Thyroid gland (tissue), 4 donors: ENCODE results near the gene PRKG2. TPM values are rescaled to one million over a fixed set of nuclear protein-coding genes. Genes with fewer than 3 reads are reported as not detected.

Experiments
- DNase-seq, 2 donors: peaks; one replicate each; pipeline ENCODE4 v3.0.0-alpha.2; 2019
- H3K27ac ChIP-seq, 3 donors: fragments of 200-600 bp; sonication (generic); 1 replicate in 2 of 3; 2 replicates in 1 of 3; pipeline ENCODE4 v1.5.1; 2016 to 2019; ENCODE audit warnings: mild to moderate bottlenecking in 1 of 3, moderate library complexity in 1 of 3
- H3K27me3 ChIP-seq: fragments of 200-600 bp; sonication (generic); one replicate; pipeline ENCODE4 v1.5.1; 2019
- H3K36me3 ChIP-seq, 2 donors: fragments of 200-600 bp; sonication (generic); one replicate each; pipeline ENCODE4 v1.5.1; 2016 to 2019
- H3K4me1 ChIP-seq, 2 donors: fragments of 200-600 bp; sonication (generic); one replicate each; pipeline ENCODE4 v1.5.1; 2017 to 2019
- H3K4me3 ChIP-seq, 3 donors: fragments of 200-600 bp; sonication (generic); replicated peaks in 1 of 3; 1 replicate in 2 of 3; 2 replicates in 1 of 3; pipeline ENCODE4 v1.5.1; 2016; ENCODE audit warnings: mild to moderate bottlenecking in 1 of 3
- H3K9me3 ChIP-seq: fragments of 200-600 bp; sonication (generic); one replicate; pipeline ENCODE4 v1.5.1; 2017
- POLR2A ChIP-seq, 2 donors: fragments of 450-650 bp; IDR thresholded peaks; one replicate each; pipeline ENCODE4 v1.6.1; 2017; ENCODE audit warnings: antibody characterized with exemption in 2 of 2, mild to moderate bottlenecking in 2 of 2, moderate library complexity in 1 of 2
- WGBS, 2 donors: methylation state at CpG; one replicate each; pipeline ENCODE4 v1.1.5; 2017; 5-methylcytosine and 5-hydroxymethylcytosine counted together
- intact Hi-C: fragments of 100-400 bp; cut with DNase I; formaldehyde crosslinking; loops from one replicate; pipeline ENCODE4 v1.15.1; 2023
- total RNA-seq, 4 donors: library from RNA; depleted of rRNA; stranded (reverse); fragments of >200 nt; gene quantifications; one replicate each; pipeline ENCODE4 v1.2.3, GENCODE V29; 2016
- TF ChIP-seq, protein P1 (sequence below), 6 experiments: fragments of 200-600 bp in 3 of 6; fragments of 450-650 bp in 3 of 6; sonication (generic) in 3 of 6; IDR thresholded peaks; one replicate each; pipeline ENCODE4 v1.5.1; 2016 to 2019; ENCODE audit warnings: antibody characterized with exemption in 6 of 6, mild to moderate bottlenecking in 2 of 6, inconsistent platforms in 1 of 6, moderate library complexity in 1 of 6

The PRKG2 gene
- total RNA-seq, 4 donors from 2014 or later = 0.21 to 1.2 (median 0.54) TPM; not detected in 1

GRCh38 chr4:81148576-81148975 is 66.4 kb downstream of the PRKG2 start:
- WGBS, 2 donors = 82 to 83% methylated on average over 6 of the region's 6 CpGs
- no peak overlapping the region for H3K4me3 ChIP-seq
- no peak for DNase-seq
- no peaks in the 10 kb centered on the region for H3K4me1 ChIP-seq
- H3K9me3 ChIP-seq = no peaks in the 10 kb centered on the region
- intact Hi-C loops = no loop called here
- H3K27me3 ChIP-seq = no peaks in the 10 kb centered on the region
- no peak overlapping the region for H3K27ac ChIP-seq
- TF ChIP-seq, protein P1, sequence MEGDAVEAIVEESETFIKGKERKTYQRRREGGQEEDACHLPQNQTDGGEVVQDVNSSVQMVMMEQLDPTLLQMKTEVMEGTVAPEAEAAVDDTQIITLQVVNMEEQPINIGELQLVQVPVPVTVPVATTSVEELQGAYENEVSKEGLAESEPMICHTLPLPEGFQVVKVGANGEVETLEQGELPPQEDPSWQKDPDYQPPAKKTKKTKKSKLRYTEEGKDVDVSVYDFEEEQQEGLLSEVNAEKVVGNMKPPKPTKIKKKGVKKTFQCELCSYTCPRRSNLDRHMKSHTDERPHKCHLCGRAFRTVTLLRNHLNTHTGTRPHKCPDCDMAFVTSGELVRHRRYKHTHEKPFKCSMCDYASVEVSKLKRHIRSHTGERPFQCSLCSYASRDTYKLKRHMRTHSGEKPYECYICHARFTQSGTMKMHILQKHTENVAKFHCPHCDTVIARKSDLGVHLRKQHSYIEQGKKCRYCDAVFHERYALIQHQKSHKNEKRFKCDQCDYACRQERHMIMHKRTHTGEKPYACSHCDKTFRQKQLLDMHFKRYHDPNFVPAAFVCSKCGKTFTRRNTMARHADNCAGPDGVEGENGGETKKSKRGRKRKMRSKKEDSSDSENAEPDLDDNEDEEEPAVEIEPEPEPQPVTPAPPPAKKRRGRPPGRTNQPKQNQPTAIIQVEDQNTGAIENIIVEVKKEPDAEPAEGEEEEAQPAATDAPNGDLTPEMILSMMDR (IDR thresholded peaks at IDR 0.05) = no peak
- TF ChIP-seq POLR2A (IDR thresholded peaks at IDR 0.05) = no peak
- H3K36me3 ChIP-seq = no peaks in the 10 kb centered on the region

GRCh38 chr4:81146466-81146865 is 68.6 kb downstream of the PRKG2 start:
- intact Hi-C loops = no loop called here
- no peaks in the 10 kb centered on the region for H3K27me3 ChIP-seq
- no peaks in the 10 kb centered on the region for H3K36me3 ChIP-seq
- no peak overlapping the region for H3K4me3 ChIP-seq
- no peak overlapping the region for H3K27ac ChIP-seq
- H3K9me3 ChIP-seq = no peaks in the 10 kb centered on the region
- TF ChIP-seq POLR2A (IDR thresholded peaks at IDR 0.05) = no peak
- TF ChIP-seq, protein P1 (IDR thresholded peaks at IDR 0.05) = no peak
- H3K4me1 ChIP-seq = no peaks in the 10 kb centered on the region
- DNase-seq = no peak

- H3K36me3 ChIP-seq = no peaks in the 10 kb centered on the region
- TF ChIP-seq, protein P1 (IDR thresholded peaks at IDR 0.05) = no peak
- TF ChIP-seq POLR2A (IDR thresholded peaks at IDR 0.05) = no peak
- intact Hi-C loops = no loop called here
Observed at GRCh38 chr4:81143183-81143582, 71.8 kb downstream of the PRKG2 start.

DNA sequence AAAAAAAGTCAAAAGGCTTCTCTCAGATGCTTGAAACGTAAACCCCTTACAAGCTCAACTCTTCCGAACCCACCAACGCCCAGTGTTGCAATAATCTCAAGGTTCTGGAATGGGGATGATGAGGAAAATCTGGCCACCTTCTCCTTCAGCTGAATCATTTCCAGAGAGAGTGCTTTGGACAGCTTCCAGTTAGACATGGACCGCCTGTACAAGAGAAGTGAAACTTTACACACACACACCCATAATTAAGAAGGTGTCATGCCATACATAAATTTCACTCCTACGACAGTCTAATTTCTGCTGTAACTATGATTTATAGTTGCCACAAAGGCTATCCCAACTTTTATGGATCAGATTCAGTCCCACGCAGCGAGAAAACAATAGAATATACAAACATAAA is 72.3 kb downstream of the PRKG2 start:
- TF ChIP-seq, protein P1 (IDR thresholded peaks at IDR 0.05) = no peak
- no peak for TF ChIP-seq POLR2A (IDR thresholded peaks at IDR 0.05)
- WGBS, 2 donors = 68 to 80% methylated on average over 7 of the region's 7 CpGs
- intact Hi-C loops = no loop called here
- Histone ChIP-seq H3K27ac (no peak overlapping the region), H3K27me3 (no peaks in the 10 kb centered on the region), H3K36me3 (no peaks in the 10 kb centered on the region), H3K4me3 (no peak overlapping the region), H3K4me1 (no peaks in the 10 kb centered on the region), H3K9me3 (no peaks in the 10 kb centered on the region)
- no peak for DNase-seq

More at GRCh38 chr4:81143183-81143582, 71.8 kb downstream of the PRKG2 start:
- 70 to 82% methylated on average over 2 of the region's 2 CpGs for WGBS, 2 donors
- no peak for DNase-seq
- H3K27ac ChIP-seq = no peak overlapping the region
- no peaks in the 10 kb centered on the region for H3K27me3 ChIP-seq
- no peak overlapping the region for H3K4me3 ChIP-seq
- no peaks in the 10 kb centered on the region for H3K9me3 ChIP-seq
- H3K4me1 ChIP-seq = no peaks in the 10 kb centered on the region

DNA sequence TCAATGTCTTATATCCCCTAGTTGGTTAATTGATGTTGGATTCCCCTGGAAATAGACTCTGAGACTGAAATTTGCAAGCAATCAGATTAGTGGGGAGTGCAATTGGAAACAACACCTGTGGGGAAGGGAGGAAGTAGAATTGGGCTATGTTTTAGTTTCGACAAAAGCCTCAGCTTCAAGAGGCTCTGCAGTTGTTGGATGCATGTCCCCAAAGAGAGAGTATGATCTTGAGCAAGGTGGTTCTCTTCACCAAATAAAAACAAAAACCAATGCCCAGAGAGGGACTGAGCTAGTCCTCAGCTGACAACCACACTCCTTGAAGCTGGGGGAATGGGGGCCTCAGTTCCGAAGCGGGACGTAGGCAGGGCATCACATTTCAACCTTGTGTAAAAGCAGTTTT is 77.1 kb downstream of the PRKG2 start:
- Histone ChIP-seq H3K36me3 (no peaks in the 10 kb centered on the region), H3K27ac (no peak overlapping the region), H3K9me3 (no peaks in the 10 kb centered on the region), H3K27me3 (no peaks in the 10 kb centered on the region), H3K4me3 (no peak overlapping the region), H3K4me1 (no peaks in the 10 kb centered on the region)
- no peak for DNase-seq
- intact Hi-C loops = no loop called here
- TF ChIP-seq, protein P1 (IDR thresholded peaks at IDR 0.05) = no peak
- no peak for TF ChIP-seq POLR2A (IDR thresholded peaks at IDR 0.05)
- WGBS, 2 donors = 87 to 88% methylated on average over 4 of the region's 4 CpGs
